Gastroesophageal sphincter (tissue), 4 donors: ENCODE data around the gene LIMS1. TPM values are rescaled to one million over a fixed set of nuclear protein-coding genes. Genes with fewer than 3 reads are reported as not detected.
"Not testable (repeated sequence)": the region's sequence is repeated elsewhere in the genome, so short reads cannot be mapped to it uniquely, and the experiment has no call there.

Source experiments
- ATAC-seq: fragments of 150-250 bp; one replicate; pipeline ENCODE4 v1.9.1; 2016; ENCODE audit warnings: mild to moderate bottlenecking, moderate library complexity
- H3K27ac ChIP-seq, 4 donors: fragments of 200-600 bp; sonication (generic) in 3 of 4; 1 replicate in 3 of 4; 2 replicates in 1 of 4; pipeline ENCODE4 v1.5.1; 2016 to 2019
- H3K27me3 ChIP-seq: fragments of 200-600 bp; sonication (generic); one replicate; pipeline ENCODE4 v1.5.1; 2019
- H3K36me3 ChIP-seq, 2 donors: fragments of 200-600 bp; sonication (generic); one replicate each; pipeline ENCODE4 v1.5.1; 2019; ENCODE audit warnings: control low read depth in 1 of 2
- H3K4me1 ChIP-seq, 3 donors: fragments of 200-600 bp; sonication (generic); 1 replicate in 2 of 3; 2 replicates in 1 of 3; pipeline ENCODE4 v1.5.1; 2016 to 2019; ENCODE audit warnings: control low read depth in 2 of 3
- H3K4me3 ChIP-seq, 2 donors: fragments of 200-600 bp; sonication (generic); one replicate each; pipeline ENCODE4 v1.5.1; 2019; ENCODE audit warnings: mild to moderate bottlenecking in 1 of 2, moderate library complexity in 1 of 2
- H3K9me3 ChIP-seq, 3 donors: fragments of 200-600 bp; sonication (generic); one replicate each; pipeline ENCODE4 v1.5.1; 2017 to 2019; ENCODE audit warnings: control low read depth in 2 of 3
- CTCF ChIP-seq, 4 experiments: fragments of 200-600 bp in 2 of 4; fragments of 450-650 bp in 2 of 4; sonication (generic) in 1 of 4; IDR thresholded peaks; one replicate each; pipeline ENCODE4 v1.5.1; 2017 to 2019; ENCODE audit warnings: antibody characterized with exemption in 4 of 4, mild to moderate bottlenecking in 2 of 4, moderate library complexity in 2 of 4
- EP300 ChIP-seq: sonication (generic); formaldehyde crosslinking; IDR thresholded peaks from one replicate; pipeline ENCODE4 v1.6.1; 2017; ENCODE audit warnings: antibody characterized with exemption, mild to moderate bottlenecking
- POLR2A ChIP-seq, 2 donors: fragments of 450-650 bp; IDR thresholded peaks; one replicate each; pipeline ENCODE4 v1.6.1; 2017; ENCODE audit warnings: antibody characterized with exemption in 2 of 2, mild to moderate bottlenecking in 2 of 2, moderate library complexity in 1 of 2
- POLR2AphosphoS5 ChIP-seq: sonication (generic); formaldehyde crosslinking; IDR thresholded peaks from one replicate; pipeline ENCODE4 v1.6.1; 2017; ENCODE audit warnings: antibody characterized with exemption
- WGBS, 2 donors: methylation state at CpG; one replicate each; pipeline ENCODE4 v1.1.5; 2018; ENCODE audit warnings: low coverage in 1 of 2; 5-methylcytosine and 5-hydroxymethylcytosine counted together
- total RNA-seq, 4 donors: library from RNA; depleted of rRNA; stranded (reverse); fragments of >200 nt; gene quantifications; one replicate each; pipeline ENCODE4 v1.1.0, GENCODE V29; 2016

LIMS1 gene
- total RNA-seq, 4 donors from 2014 or later, result 79.6 to 119 (median 116) TPM

- no peak for ATAC-seq
- TF ChIP-seq POLR2A (IDR thresholded peaks at IDR 0.05), result no peak
- TF ChIP-seq EP300, result no peak
- TF ChIP-seq CTCF (IDR thresholded peaks at IDR 0.05), result no peak
- TF ChIP-seq POLR2AphosphoS5, result no peak
- H3K27me3 ChIP-seq, result no peaks in the 10 kb centered on the region
- H3K4me1 ChIP-seq, result peaks cover 9 to 42% (median 13%) of the 10 kb centered on the region in 3 donors
- no peaks in the 10 kb centered on the region for H3K9me3 ChIP-seq
- H3K36me3 ChIP-seq, result no peaks in the 10 kb centered on the region
- H3K4me3 ChIP-seq, result no peak overlapping the region
- 39 to 51% methylated on average over 9 of the region's 9 CpGs for WGBS, 2 donors
- H3K27ac ChIP-seq, result no peak overlapping the region
Measured at GRCh38 chr2:108548208-108549003, 14.1 kb downstream of the LIMS1 start.

DNA sequence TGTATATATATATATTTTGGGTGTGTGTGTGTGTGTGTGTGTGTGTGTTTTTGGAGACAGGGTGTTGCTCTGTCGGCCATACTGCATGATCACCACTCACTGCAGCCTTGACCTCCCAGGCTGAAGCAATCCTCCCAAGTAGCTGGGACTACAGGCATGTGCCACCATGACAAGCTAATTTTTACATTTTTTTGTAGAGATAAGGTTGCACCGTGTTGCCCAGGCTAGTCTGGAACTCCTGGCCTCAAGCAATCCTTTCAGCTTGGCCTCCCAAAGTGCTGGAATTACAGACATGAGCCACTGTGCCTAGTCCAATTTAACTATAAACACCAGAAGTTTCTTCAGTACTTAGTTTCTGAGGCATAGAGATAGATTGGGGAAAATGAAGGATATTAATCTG lies 18.3 kb downstream of the LIMS1 start:
- H3K36me3 ChIP-seq, result no peaks in the 10 kb centered on the region
- peak overlapping the region; percentile 67 to 80 (median 75) for H3K27ac ChIP-seq
- H3K4me3 ChIP-seq, result no peak overlapping the region
- no peaks in the 10 kb centered on the region for H3K27me3 ChIP-seq
- TF ChIP-seq CTCF (IDR thresholded peaks at IDR 0.05) (no peak), POLR2AphosphoS5 (no peak), POLR2A (IDR thresholded peaks at IDR 0.05) (no peak), EP300 (no peak)
- no peak for ATAC-seq
- H3K9me3 ChIP-seq, result no peaks in the 10 kb centered on the region
- H3K4me1 ChIP-seq, result peaks cover 20 to 72% (median 24%) of the 10 kb centered on the region in 3 donors
- WGBS, 2 donors, result 30 to 60% methylated on average over 2 of the region's 2 CpGs

DNA sequence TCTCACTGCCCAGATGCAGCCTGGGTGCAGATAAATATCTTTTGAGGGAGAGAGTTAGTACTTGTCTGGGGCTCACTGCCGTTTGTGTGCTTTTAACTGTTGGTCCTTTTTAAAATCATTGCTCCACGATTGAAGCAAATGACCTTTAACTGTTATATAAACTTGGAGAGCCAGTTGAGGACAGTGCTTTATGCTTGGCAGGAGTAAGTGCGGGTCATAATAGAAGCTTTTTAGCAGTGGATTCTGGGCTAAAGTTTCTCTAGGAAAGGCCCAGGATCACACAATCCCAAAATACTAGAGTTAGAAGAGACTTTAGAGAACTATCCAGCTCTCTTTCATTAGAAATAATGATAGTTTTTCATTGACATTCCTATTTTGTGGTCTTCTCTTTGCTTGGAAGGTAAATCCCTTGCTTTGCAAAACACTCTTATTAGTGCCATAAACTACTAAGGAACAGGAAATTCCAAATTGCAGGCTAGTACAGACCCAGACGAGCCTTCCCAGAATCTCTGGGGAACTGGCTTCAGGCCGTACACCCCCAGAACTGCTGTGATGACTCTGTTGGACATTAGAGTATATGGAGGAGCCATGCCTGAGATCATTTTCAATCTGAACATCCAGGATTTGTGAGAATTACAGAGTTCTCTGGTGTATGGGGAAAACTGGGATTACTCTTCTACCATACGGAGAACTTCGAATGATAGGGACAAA lies 19.1 kb downstream of the LIMS1 start:
- Histone ChIP-seq H3K4me3 (no peak overlapping the region), H3K4me1 (peaks cover 19 to 70% (median 22%) of the 10 kb centered on the region in 3 donors), H3K27ac (peak overlapping the region; percentile 67 to 80 (median 75)), H3K9me3 (no peaks in the 10 kb centered on the region), H3K27me3 (no peaks in the 10 kb centered on the region), H3K36me3 (no peaks in the 10 kb centered on the region)
- TF ChIP-seq POLR2A (IDR thresholded peaks at IDR 0.05) (no peak), EP300 (no peak), POLR2AphosphoS5 (peak; percentile 65)
- WGBS, 2 donors, result 21 to 23% methylated on average over 4 to 7 of the region's 7 CpGs
- ATAC-seq, result peak; percentile 31

- Histone ChIP-seq H3K27me3 (no peaks in the 10 kb centered on the region), H3K27ac (peak overlapping the region; percentile 67 to 80 (median 75)), H3K9me3 (no peaks in the 10 kb centered on the region), H3K4me3 (no peak overlapping the region), H3K4me1 (peaks cover 15 to 66% (median 22%) of the 10 kb centered on the region in 3 donors), H3K36me3 (no peaks in the 10 kb centered on the region)
- TF ChIP-seq CTCF (IDR thresholded peaks at IDR 0.05) (no peak), POLR2A (IDR thresholded peaks at IDR 0.05) (no peak), EP300 (no peak), POLR2AphosphoS5 (no peak)
- no peak for ATAC-seq
- WGBS, 2 donors, result 79 to 84% methylated on average over 4 to 5 of the region's 5 CpGs
Measured at GRCh38 chr2:108554528-108554927, 20.3 kb downstream of the LIMS1 start.

DNA sequence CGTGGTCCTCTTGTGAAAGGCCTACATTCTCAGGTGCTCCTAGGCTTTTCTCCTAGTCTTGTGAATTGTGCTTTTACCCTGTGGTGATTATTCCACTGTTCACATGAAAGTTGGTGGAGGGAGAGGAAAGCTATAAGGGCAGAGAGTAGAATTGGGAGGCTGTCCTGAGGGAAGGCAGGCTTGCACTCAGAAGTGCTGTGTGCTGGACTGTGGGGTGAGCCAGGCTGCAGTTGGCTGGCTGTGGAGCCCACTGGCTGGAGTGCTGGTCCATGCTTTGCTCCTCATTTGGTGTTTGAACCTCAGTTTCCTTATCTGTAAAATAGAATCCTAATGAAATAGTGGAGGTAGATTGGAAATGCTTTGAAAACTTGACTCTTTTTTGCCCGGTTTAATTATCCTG lies 21.3 kb downstream of the LIMS1 start:
- no peak for ATAC-seq
- Histone ChIP-seq H3K4me3 (no peak overlapping the region), H3K27me3 (no peaks in the 10 kb centered on the region), H3K36me3 (no peaks in the 10 kb centered on the region), H3K27ac (peak overlapping the region in 3 of 4 donors; percentile 39 to 80 (median 67)), H3K4me1 (peaks cover 15 to 75% (median 22%) of the 10 kb centered on the region in 3 donors), H3K9me3 (no peaks in the 10 kb centered on the region)
- 75 to 91% methylated on average over 2 of the region's 2 CpGs for WGBS, 2 donors
- TF ChIP-seq POLR2A (IDR thresholded peaks at IDR 0.05) (no peak), POLR2AphosphoS5 (no peak), CTCF (IDR thresholded peaks at IDR 0.05) (no peak), EP300 (no peak)

DNA sequence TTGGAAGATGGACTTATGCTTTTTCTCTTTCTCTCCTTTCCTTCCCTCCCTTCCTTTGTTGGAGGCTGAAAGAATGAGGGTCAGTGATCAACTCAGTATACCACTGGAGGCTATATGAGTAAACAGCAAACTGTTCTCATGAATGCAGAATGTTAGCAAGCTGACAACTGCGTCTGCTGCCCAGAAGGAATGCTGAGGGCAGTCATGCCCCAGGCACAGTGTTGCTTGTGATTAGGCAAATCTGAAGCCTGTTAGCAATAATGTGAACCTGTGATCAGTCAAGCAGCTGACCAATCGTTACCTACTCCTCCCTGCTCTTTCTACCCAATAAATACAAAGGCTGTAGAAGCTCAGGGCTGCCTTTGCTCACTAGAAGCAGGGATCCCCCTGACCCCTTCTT lies 22.3 kb downstream of the LIMS1 start:
- WGBS, 2 donors, result 17 to 64% methylated on average over 2 of the region's 2 CpGs

More for the DNA sequence above, 22.3 kb downstream of the LIMS1 start:
- not testable (repeated sequence) for H3K4me3 ChIP-seq, H3K36me3 ChIP-seq, ATAC-seq, H3K9me3 ChIP-seq, H3K27me3 ChIP-seq
- peak overlapping the region; percentile 12 to 80 (median 36) for H3K27ac ChIP-seq
- H3K4me1 ChIP-seq, result peaks cover 21 to 85% (median 22%) of the 10 kb centered on the region in 3 donors
